HG03159 (cell line): ENCODE measurements around the gene COL23A1.

Source experiments
- ATAC-seq: cut with Tn5 transposase; IDR thresholded peaks from one replicate; pipeline ENCODE4 v1.9.1; 2021; ENCODE audit warnings: mild to moderate bottlenecking, moderate library complexity; ENCODE audit not compliant: unreplicated experiment

The COL23A1 gene

DNA sequence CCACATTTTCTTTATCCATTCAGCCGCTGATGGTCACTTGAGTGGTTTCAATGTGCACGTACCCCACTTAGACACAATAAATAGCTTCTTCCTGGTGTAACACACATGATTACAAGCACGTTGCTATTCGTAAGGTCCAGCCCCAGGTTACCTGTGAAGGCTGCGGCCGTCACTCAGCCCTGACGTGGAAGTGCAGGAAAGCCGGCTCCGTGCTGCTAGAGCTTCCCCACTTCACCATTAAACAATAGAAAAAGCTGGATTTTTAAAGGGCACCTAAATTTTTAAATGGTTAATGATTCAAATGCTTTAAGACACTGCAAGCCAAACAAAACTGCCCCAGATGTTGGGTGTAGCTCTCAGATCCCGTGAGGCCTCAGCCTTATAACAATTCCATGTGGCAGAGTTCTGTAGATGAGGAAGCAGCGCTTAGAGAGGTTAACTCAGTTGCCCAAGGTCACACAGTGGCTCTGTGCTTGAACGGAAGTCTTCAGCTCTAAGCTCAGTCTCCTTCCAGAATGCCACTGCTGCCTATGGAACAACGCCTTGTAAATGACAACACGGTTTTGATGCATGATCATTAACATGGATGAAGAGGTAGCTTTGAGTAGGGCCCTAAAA, 125.7 kb downstream of the COL23A1 start:
- no peak for ATAC-seq

DNA sequence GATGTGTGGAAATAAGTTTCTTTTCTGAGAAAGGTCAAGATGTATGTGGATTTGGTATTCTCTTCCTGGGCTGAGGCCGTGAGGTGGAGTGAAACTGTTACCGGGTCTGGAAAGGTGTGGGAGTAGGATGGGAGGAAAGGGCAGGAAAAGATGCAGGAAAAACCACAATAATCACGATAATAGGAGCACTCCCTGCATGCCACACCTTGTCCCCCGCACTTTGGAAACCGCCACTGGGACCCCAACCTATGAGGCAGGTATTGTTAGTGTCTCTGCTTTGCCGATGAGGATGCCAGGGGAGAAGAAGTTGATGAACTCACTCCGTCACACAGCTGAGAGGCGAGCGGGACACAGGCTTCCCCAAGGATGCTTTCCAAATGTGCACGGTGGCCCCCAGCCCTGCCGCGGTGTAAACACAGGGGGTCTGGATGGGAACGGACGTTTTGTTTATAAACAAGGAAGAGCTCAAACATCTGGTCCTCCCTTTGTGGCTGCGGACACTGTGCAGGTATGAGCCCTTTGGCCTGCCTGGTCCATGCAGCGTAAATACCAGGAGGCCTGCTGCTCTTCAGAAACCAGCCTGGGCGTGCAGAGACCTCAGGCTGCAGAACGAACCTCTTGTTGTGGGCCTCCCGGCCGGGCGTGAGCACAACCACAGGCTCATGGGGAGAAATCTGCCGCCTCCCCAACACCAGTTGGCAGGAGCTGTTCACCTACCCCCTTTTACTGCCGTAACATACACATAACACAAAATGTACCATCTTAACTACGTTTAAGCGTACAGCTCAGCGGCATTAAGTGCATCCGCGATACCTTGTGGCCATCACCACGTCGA, 126.7 kb downstream of the COL23A1 start:
- no peak for ATAC-seq

- no peak for ATAC-seq
Observed at GRCh38 chr5:178462816-178463215, 127.4 kb downstream of the COL23A1 start.

- no peak for ATAC-seq
Observed at GRCh38 chr5:178462076-178462475, 128.1 kb downstream of the COL23A1 start.

DNA sequence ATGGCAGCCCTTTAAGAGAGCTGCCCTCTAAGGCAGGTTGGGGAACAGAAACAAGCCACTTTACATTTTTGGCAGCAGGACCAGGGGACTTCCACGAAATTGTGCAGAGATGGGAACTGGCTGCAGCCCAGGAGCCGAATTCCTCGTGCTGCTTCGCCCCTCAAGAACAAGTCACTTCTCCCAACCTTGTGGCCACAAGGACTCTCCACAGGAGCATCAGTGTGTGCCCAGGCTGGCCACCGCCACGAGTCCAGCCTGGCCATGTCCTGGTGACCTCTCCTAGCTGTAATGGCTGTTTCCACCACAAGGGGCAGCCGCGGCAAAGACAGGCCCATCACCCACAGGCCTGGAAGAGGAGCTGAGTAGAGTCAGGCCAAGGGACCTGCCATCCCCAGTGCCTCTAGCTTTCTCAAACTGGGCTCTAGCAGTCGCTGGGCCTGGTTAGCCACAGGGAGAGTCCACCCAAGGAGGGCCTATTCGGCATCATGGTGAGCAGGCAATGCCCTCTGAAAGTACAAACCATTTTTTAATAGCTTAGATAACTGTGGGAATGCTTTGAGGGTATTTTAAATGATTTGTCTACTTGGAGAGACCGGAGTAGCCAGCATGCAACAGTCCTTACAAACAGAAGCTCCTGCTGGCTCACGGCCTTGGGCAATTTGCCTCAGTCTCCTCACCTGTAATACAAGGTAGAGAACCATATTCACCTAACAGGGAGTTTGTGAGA, 129.0 kb downstream of the COL23A1 start:
- peak; percentile 88 for ATAC-seq

- ATAC-seq: no peak
Observed at GRCh38 chr5:178460598-178460997, 129.6 kb downstream of the COL23A1 start.

DNA sequence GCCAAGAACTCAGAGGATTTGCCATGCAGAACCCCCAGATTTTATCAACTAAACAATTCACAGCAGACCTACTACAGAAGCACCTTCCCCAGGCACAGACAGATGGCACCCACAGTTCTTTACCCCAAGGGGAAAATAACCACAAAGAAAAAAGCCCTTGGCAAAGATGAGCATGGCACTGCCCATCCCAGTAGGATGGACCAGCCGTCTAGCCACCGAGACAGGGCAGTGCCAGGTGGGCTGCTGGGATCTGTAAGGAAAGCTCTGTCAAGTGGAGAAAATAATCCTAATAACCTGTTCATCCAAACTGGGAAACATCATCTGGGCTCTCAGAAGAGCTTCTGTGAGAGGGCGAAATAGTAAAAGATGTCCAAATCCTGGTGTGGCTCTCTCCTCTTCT, 130.0 kb downstream of the COL23A1 start:
- ATAC-seq: no peak

DNA sequence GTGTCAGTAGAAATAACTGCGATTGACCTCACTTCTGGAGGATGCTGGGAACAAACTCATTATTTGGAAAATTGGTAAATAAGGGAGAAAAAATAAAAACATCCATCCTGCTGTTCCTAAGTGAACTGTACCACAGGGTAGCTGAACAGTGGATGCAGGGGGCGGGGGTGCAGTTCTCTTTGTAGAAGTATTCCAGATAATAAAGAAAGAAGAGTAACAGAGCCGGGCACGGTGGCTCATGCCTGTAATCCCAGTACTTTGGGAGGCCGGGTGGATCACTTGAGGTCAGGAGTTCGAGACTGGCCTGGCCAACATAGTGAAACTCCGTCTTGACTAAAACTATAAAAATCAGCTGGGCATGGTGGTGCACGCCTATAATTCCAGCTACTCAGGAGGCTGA, 132.1 kb downstream of the COL23A1 start:
- no peak for ATAC-seq

GRCh38 chr5:178457471-178457870, 132.7 kb downstream of the COL23A1 start:
- ATAC-seq: no peak

- no peak for ATAC-seq
Observed at GRCh38 chr5:178455480-178455835, 134.7 kb downstream of the COL23A1 start.

DNA sequence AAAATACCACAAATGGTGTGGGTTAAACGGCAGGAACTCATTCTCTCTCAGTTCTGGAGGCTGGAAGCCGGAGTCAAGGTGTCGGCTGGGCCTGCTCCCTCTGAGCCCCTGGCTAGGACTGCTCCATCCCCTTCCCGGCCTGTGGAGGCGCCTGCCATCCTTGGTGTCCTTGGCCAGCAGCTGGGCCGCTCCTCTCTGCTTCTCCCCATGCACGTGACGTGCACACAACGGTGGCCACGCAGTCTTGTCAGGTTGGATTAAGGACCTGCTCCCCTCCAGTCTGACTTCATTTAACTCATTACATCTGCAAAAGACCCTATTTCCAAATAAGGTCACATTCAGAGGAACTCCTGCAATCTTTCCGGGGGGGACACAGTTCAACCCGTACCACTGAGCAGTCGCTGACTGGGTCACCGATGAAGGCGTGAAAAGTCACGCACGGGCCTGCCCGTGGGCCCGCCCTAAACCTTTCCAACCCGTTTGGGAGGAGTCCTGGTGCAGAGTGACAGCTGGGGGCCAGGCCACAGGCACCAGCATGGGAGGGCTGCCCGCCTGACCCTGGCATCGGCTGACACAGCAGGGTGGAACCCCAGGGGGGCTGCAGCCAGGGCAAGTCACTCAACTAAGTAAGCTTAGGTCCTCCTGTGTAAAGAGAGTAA, 135.2 kb downstream of the COL23A1 start:
- no peak for ATAC-seq

DNA sequence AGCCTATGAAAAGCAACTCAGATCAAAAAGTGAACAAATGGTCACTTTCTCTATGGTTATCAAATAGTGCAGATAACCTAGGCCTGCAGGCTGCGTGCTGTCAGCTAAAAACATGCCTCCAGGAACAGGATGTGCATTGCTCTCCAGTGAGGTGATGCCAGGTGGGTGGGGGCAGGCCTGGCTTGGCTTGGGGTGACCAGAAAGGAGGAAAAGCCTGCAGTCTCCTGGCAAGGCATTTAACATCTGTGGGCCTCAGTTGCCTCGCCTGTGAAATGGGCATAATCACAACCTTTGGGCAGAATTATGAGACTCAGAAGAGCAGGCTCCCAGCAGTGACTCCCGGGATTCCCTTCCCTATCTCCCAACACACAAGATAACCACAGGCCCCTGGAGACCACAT, 135.9 kb downstream of the COL23A1 start:
- no peak for ATAC-seq

DNA sequence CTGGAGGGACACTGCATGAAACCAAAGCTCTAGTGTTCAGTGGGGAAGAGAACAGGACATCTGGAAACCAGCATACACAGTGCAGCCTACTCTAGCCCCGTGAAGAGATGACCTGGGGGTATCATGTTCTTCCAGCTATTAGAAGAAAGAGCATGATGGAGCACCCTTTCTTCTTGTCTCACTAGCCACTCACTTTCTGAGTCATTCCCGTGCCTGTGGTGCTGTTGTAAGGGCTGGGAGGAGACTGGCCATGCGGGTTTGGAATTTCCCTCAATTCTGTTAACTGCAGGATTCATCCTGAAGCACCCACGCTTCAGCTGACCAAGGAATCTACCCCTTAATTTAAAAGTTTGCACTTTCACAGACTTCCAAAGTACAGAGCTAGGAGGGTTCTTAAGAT, 137.0 kb downstream of the COL23A1 start:
- ATAC-seq: no peak

DNA sequence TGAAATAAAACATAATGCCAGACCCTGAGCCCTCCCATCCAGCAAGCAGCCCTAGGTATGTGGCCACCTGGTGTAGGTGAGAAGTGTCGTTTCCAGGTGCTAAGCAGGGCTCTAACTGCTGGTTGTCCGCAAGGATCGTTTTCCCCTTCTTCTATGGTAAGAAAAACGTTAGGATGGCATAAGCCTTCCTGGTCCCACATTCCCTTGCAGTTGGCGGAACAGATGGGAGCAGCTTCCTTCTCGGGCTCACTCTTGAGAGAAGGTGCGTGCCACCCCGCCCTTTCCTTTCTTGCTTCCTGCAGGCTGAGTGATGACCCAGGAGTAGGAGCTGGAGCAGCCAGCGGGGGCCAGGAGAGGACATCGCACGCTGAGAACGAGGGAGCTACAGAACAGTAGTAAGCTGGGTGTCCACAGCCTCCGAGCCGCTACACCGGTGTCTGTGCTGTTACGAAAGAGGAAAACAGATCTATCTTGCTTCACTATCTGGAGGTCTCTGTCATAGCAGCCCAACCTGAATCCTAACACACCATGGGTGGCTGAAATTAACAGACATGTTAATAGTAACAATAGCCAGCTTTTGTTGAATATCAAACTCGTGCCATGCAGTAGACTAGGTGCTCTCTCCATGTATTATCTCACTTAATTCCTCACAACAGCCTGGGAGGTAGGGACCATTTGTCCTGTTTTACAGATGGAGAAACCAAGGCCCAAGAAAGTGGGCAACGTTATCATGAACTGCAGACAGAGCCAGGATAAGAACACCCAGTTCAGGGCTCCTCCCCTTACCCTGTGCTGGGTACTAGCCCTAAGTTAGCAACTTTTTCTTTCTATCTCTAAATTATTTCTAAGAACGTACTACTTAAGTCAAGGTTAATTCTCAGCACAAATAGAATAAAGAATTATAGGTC, 139.8 kb downstream of the COL23A1 start:
- no peak for ATAC-seq

GRCh38 chr5:178449163-178450070, 140.8 kb downstream of the COL23A1 start:
- no peak for ATAC-seq

DNA sequence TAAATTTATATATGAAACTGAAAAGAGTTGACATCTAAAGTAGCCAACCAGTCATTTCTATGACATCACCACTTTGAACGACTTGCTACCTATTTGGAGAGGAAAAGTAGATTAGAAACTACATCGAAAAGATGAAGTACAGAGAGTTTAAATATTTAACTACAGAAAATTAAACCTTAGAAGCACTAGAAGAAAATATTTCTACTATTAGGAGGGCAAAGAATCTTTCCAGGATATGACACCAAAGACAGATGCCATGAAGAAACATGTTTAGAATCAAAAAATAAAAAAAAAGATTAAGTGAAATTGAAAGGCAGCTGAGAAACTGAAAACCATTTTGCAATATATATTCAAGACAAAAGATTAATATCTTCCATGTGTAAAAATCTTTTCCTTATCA, 144.7 kb downstream of the COL23A1 start:
- ATAC-seq: no peak

DNA sequence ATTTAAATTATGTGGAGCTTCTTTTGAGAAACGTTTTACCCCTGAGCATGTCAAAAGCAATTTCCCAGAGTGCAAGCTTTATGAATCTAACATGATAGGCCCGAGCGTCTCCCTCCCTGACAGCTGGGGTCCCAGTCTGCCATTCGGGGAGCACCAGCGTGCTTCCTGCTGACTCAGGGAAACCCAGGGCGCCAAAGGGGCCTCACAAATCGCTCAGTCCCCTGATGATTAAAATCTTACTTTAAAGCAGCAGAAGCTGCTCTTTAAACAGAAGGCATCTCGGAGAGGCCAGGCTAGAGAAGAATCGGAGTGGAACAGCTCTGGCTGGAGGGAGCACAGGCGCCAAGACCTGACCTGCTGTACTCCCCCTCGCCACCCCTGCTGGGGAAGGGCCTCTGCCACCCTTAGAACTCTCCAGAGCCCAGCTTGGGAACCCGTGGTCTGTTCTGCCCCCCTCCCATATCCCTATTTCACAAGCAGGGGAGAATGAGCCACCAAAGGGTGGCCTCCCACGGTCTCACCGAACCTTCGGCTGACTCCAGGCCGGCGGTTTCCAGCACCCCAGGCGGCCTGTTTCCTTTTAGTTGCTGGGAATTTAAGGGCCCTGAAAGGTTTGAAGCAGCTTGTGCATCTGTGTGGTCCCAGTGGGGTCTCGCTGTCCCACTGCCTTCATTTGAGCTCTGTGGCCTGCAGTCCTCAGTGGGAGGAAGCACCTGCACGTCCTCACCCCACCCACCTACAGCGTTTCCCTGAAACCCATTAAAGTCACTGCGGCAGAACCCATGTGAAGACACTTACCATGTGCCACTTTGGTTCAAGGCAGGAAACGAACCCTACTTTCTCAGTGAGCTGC, 147.6 kb downstream of the COL23A1 start:
- ATAC-seq: no peak

GRCh38 chr5:178441486-178442270, 148.5 kb downstream of the COL23A1 start:
- no peak for ATAC-seq
